ENCODE results near the gene ZFP36L1.

GRCh38 chr14:68792678-68792978 lies 239 bp downstream of the ZFP36L1 start:
- no peak for TF ChIP-seq CTCF (IDR thresholded peaks at IDR 0.05; ENCODE audit: borderline replicate concordance, extremely low read depth, low read length, poor library complexity, severe bottlenecking)
- no peak for TF ChIP-seq EZH2 (IDR thresholded peaks at IDR 0.05; ENCODE audit: borderline replicate concordance, low read depth, low read length, severe bottlenecking)
